HG03354 (cell line): ENCODE data around the gene SMCHD1.
"Not testable (repeated sequence)": the region's sequence is repeated elsewhere in the genome, so short reads cannot be mapped to it uniquely, and the experiment has no call there.

Experiments
- ATAC-seq: cut with Tn5 transposase; IDR thresholded peaks from one replicate; pipeline ENCODE4 v1.9.1; 2021; ENCODE audit warnings: mild to moderate bottlenecking; ENCODE audit not compliant: unreplicated experiment, poor library complexity, severe bottlenecking

Gene SMCHD1

GRCh38 chr18:2799369-2799768 is 143.8 kb downstream of the SMCHD1 start:
- no peak for ATAC-seq

GRCh38 chr18:2805970-2806943 is 150.7 kb downstream of the SMCHD1 start:
- no peak for ATAC-seq

GRCh38 chr18:2808640-2809039 is 153.1 kb downstream of the SMCHD1 start:
- ATAC-seq, result not testable (repeated sequence)

- not testable (repeated sequence) for ATAC-seq
These were observed 154.2 kb downstream of the SMCHD1 start for GRCh38 chr18:2809666-2810183.

GRCh38 chr18:2811416-2811815 is 155.9 kb downstream of the SMCHD1 start:
- no peak for ATAC-seq

GRCh38 chr18:2814928-2815327 is 159.4 kb downstream of the SMCHD1 start:
- no peak for ATAC-seq

- ATAC-seq, result no peak
These were observed 162.8 kb downstream of the SMCHD1 start for GRCh38 chr18:2818281-2818680.

GRCh38 chr18:2821695-2822094 is 166.2 kb downstream of the SMCHD1 start:
- no peak for ATAC-seq

- no peak for ATAC-seq
These were observed 166.8 kb downstream of the SMCHD1 start for GRCh38 chr18:2822213-2822921.

GRCh38 chr18:2823202-2823601 is 167.7 kb downstream of the SMCHD1 start:
- ATAC-seq, result no peak

- no peak for ATAC-seq
These were observed 168.4 kb downstream of the SMCHD1 start for GRCh38 chr18:2823966-2824365.

- ATAC-seq, result no peak
These were observed 169.3 kb downstream of the SMCHD1 start for GRCh38 chr18:2824865-2825264.

GRCh38 chr18:2825613-2826175 is 170.2 kb downstream of the SMCHD1 start:
- ATAC-seq, result no peak

- no peak for ATAC-seq
These were observed 171.1 kb downstream of the SMCHD1 start for GRCh38 chr18:2826581-2826980.

GRCh38 chr18:2827061-2827460 is 171.5 kb downstream of the SMCHD1 start:
- ATAC-seq, result no peak

- ATAC-seq, result not testable (repeated sequence)
These were observed 180.6 kb downstream of the SMCHD1 start for GRCh38 chr18:2836118-2836517.

GRCh38 chr18:2837290-2837689 is 181.8 kb downstream of the SMCHD1 start:
- ATAC-seq, result not testable (repeated sequence)

GRCh38 chr18:2839202-2839601 is 183.7 kb downstream of the SMCHD1 start:
- no peak for ATAC-seq

GRCh38 chr18:2840521-2840920 is 185.0 kb downstream of the SMCHD1 start:
- ATAC-seq, result no peak

- no peak for ATAC-seq
These were observed 187.6 kb downstream of the SMCHD1 start for GRCh38 chr18:2843146-2843545.
